ENCODE data around the gene ARHGDIA. TPM values are rescaled to one million over a fixed set of nuclear protein-coding genes. Genes with fewer than 3 reads are reported as not detected.

Gene ARHGDIA
- total RNA-seq, 1 donor from 2014 or later = 239 TPM

- TF ChIP-seq, protein P1, sequence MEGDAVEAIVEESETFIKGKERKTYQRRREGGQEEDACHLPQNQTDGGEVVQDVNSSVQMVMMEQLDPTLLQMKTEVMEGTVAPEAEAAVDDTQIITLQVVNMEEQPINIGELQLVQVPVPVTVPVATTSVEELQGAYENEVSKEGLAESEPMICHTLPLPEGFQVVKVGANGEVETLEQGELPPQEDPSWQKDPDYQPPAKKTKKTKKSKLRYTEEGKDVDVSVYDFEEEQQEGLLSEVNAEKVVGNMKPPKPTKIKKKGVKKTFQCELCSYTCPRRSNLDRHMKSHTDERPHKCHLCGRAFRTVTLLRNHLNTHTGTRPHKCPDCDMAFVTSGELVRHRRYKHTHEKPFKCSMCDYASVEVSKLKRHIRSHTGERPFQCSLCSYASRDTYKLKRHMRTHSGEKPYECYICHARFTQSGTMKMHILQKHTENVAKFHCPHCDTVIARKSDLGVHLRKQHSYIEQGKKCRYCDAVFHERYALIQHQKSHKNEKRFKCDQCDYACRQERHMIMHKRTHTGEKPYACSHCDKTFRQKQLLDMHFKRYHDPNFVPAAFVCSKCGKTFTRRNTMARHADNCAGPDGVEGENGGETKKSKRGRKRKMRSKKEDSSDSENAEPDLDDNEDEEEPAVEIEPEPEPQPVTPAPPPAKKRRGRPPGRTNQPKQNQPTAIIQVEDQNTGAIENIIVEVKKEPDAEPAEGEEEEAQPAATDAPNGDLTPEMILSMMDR (IDR thresholded peaks at IDR 0.05; ENCODE audit: unreplicated experiment) = no peak
- peaks cover 14% of the 10 kb centered on the region for H3K27me3 Mint-ChIP-seq
- H3K27ac Mint-ChIP-seq = no peak overlapping the region
- peaks cover 7% of the 10 kb centered on the region for H3K4me1 Mint-ChIP-seq (ENCODE audit: low read depth)
- H3K4me3 Mint-ChIP-seq (ENCODE audit: low read depth) = no peak overlapping the region
- no peaks in the 10 kb centered on the region for H3K9me3 Mint-ChIP-seq (ENCODE audit: low read depth)
- peaks cover 2% of the 10 kb centered on the region for H3K36me3 Mint-ChIP-seq (ENCODE audit: insufficient read depth)
- no peak for DNase-seq (ENCODE audit: low spot score, unreplicated experiment)
These were observed 50.0 kb downstream of the ARHGDIA start for GRCh38 chr17:81821147-81821546.

DNA sequence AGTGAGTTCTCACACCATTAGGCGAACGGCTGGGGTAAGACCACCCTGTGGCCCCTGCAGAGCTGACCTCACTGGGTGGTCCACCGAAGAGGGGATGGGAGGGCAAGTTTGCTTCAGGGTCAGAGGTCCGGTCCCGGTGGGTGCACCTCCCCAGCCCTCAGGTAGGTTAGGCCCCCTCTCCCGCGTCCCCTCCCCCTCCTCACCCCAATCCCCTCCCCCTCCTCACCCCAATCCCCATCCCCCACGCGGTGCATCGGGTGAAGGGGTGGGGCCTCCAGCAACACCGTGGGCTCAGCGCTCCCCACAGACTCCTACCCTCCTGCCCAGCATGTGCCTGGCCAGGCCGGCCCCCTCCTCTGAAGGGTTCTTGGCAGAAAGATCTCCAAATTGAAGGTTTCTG is 51.4 kb downstream of the ARHGDIA start:
- H3K4me1 Mint-ChIP-seq (ENCODE audit: low read depth) = peaks cover 14% of the 10 kb centered on the region
- no peak for DNase-seq (ENCODE audit: low spot score, unreplicated experiment)
- H3K9me3 Mint-ChIP-seq (ENCODE audit: low read depth) = no peaks in the 10 kb centered on the region

DNA sequence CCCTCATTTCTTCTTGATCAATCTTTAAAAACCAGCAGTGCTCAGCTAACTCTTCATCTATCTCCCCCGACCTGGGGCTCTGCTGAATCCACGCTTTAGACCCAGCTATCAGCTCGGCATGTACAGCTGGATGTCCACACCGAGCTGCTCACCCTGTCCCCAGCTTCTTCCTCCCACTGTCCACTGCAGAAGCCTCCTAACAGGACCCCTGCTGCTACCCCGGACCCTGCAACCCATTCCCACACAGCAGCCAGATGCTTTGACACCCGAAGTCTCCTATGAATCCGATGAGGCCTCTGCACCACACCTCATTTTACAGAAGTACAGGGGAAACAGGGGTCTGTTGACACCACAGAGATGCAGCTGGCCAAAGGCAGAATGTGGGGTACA is 53.4 kb downstream of the ARHGDIA start:
- Mint-ChIP-seq H3K27me3 (peaks cover 16% of the 10 kb centered on the region), H3K36me3 (ENCODE audit: insufficient read depth) (no peaks in the 10 kb centered on the region), H3K9me3 (ENCODE audit: low read depth) (no peaks in the 10 kb centered on the region), H3K27ac (no peak overlapping the region), H3K4me3 (ENCODE audit: low read depth) (no peak overlapping the region), H3K4me1 (ENCODE audit: low read depth) (peaks cover 14% of the 10 kb centered on the region)
- DNase-seq (ENCODE audit: low spot score, unreplicated experiment) = no peak
- TF ChIP-seq, protein P1 (IDR thresholded peaks at IDR 0.05; ENCODE audit: unreplicated experiment) = no peak

More for the DNA sequence above, 51.4 kb downstream of the ARHGDIA start:
- peaks cover 16% of the 10 kb centered on the region for H3K27me3 Mint-ChIP-seq
- no peak overlapping the region for H3K4me3 Mint-ChIP-seq (ENCODE audit: low read depth)
- no peak overlapping the region for H3K27ac Mint-ChIP-seq
- TF ChIP-seq, protein P1 (IDR thresholded peaks at IDR 0.05; ENCODE audit: unreplicated experiment) = no peak
- H3K36me3 Mint-ChIP-seq (ENCODE audit: insufficient read depth) = peaks cover 2% of the 10 kb centered on the region

Other genes with a start within 250 kb of the ARHGDIA start
- gene NPLOC4, start 234.2 kb downstream of the ARHGDIA start, total RNA-seq = 93.8 and 102 TPM in 2 replicates
- gene TSPAN10, start 234.1 kb downstream of the ARHGDIA start, total RNA-seq = 4.0 and 4.4 TPM in 2 replicates
- gene PDE6G, start 214.8 kb downstream of the ARHGDIA start, total RNA-seq = 0.50 TPM in 1 of 2 replicates, not detected in the other
- gene OXLD1, start 204.7 kb downstream of the ARHGDIA start, total RNA-seq = 18.6 and 23.6 TPM in 2 replicates
- 24.8 and 26.6 TPM in 2 replicates for gene CCDC137, start 204.6 kb downstream of the ARHGDIA start, total RNA-seq
- 42.1 TPM in 2 replicates for gene ARL16, start 187.5 kb downstream of the ARHGDIA start, total RNA-seq
- gene HGS, start 187.3 kb downstream of the ARHGDIA start, total RNA-seq = 127 and 141 TPM in 2 replicates
- 63.6 and 63.9 TPM in 2 replicates for gene MRPL12, start 168.0 kb downstream of the ARHGDIA start, total RNA-seq
- gene SLC25A10, start 159.1 kb downstream of the ARHGDIA start, total RNA-seq = 36.9 and 40.9 TPM in 2 replicates
- gene GCGR, start 67.2 kb downstream of the ARHGDIA start, total RNA-seq = 2.1 and 2.2 TPM in 2 replicates
- gene MCRIP1, start 38.0 kb downstream of the ARHGDIA start, total RNA-seq = 138 and 157 TPM in 2 replicates
- gene PPP1R27, start 36.3 kb downstream of the ARHGDIA start, total RNA-seq = not detected in 2 replicates
- gene P4HB, start 10.8 kb downstream of the ARHGDIA start, total RNA-seq = 467 and 484 TPM in 2 replicates
- 98.9 and 99.7 TPM in 2 replicates for gene ALYREF, start 20.2 kb upstream of the ARHGDIA start, total RNA-seq
- 137 and 139 TPM in 2 replicates for gene ANAPC11, start 20.4 kb upstream of the ARHGDIA start, total RNA-seq
- gene NPB, start 30.9 kb upstream of the ARHGDIA start, total RNA-seq = 0.78 and 1.7 TPM in 2 replicates
- gene PCYT2, start 40.1 kb upstream of the ARHGDIA start, total RNA-seq = 93.2 and 95.2 TPM in 2 replicates
- 32.4 and 34.0 TPM in 2 replicates for gene SIRT7, start 46.8 kb upstream of the ARHGDIA start, total RNA-seq
- 29.5 and 30.2 TPM in 2 replicates for gene MAFG, start 56.4 kb upstream of the ARHGDIA start, total RNA-seq
- 65.0 and 65.6 TPM in 2 replicates for gene PYCR1, start 66.0 kb upstream of the ARHGDIA start, total RNA-seq
- gene MYADML2, start 75.9 kb upstream of the ARHGDIA start, total RNA-seq = not detected in 2 replicates
- gene NOTUM, start 89.8 kb upstream of the ARHGDIA start, total RNA-seq = 0.60 and 1.3 TPM in 2 replicates
- 55.5 and 55.7 TPM in 2 replicates for gene ASPSCR1, start 106.3 kb upstream of the ARHGDIA start, total RNA-seq
- 64.1 and 66.2 TPM in 2 replicates for gene CENPX, start 151.5 kb upstream of the ARHGDIA start, total RNA-seq
- gene LRRC45, start 152.0 kb upstream of the ARHGDIA start, total RNA-seq = 39.4 and 43.7 TPM in 2 replicates
- 25.2 and 26.2 TPM in 2 replicates for gene RAC3, start 160.3 kb upstream of the ARHGDIA start, total RNA-seq
- gene DCXR, start 166.4 kb upstream of the ARHGDIA start, total RNA-seq = 72.2 and 77.6 TPM in 2 replicates
- 60.1 and 65.5 TPM in 2 replicates for gene RFNG, start 180.5 kb upstream of the ARHGDIA start, total RNA-seq
- 134 and 137 TPM in 2 replicates for gene GPS1, start 180.6 kb upstream of the ARHGDIA start, total RNA-seq
- gene DUS1L, start 194.5 kb upstream of the ARHGDIA start, total RNA-seq = 85.2 and 93.8 TPM in 2 replicates
- 303 and 308 TPM in 2 replicates for gene FASN, start 226.9 kb upstream of the ARHGDIA start, total RNA-seq

Measured in progenitor cell of endocrine pancreas (in vitro differentiated cells).